Heart right ventricle (tissue), 16 donors: ENCODE measurements around the gene CHSY1. TPM values are rescaled to one million over a fixed set of nuclear protein-coding genes. Genes with fewer than 3 reads are reported as not detected.
A peak's percentile ranks its signal among the peaks of the same experiment; 100 is the strongest.

Experiments used
- ATAC-seq, 8 donors: fragments of 200-7000 bp; cut with Tn5 transposase; one replicate each; pipeline ENCODE4 v1.9.1; 2020; ENCODE audit warnings: mild to moderate bottlenecking in 8 of 8, moderate library complexity in 8 of 8, moderate number of reproducible peaks in 1 of 8
- DNase-seq, 2 donors: peaks; one replicate each; pipeline ENCODE4 v3.0.0-alpha.2; 2020
- H3K27ac ChIP-seq, 10 donors: fragments of 200-600 bp; sonication (generic) in 2 of 10; one replicate each; pipeline versions ENCODE4 v1.5.0 to v1.8.0; 2020 to 2022; ENCODE audit warnings: mild to moderate bottlenecking in 3 of 10
- H3K27me3 ChIP-seq, 7 donors: fragments of 200-600 bp; one replicate each; pipeline ENCODE4 v1.8.0; 2021 to 2022; ENCODE audit warnings: mild to moderate bottlenecking in 2 of 7
- H3K36me3 ChIP-seq, 9 donors: fragments of 200-600 bp; sonication (generic) in 1 of 9; one replicate each; pipeline versions ENCODE4 v1.5.0 to v1.8.0; 2020 to 2022; ENCODE audit warnings: mild to moderate bottlenecking in 2 of 9
- H3K4me1 ChIP-seq, 9 donors: fragments of 200-600 bp; sonication (generic) in 1 of 9; one replicate each; pipeline versions ENCODE4 v1.5.0 to v1.8.0; 2020 to 2022; ENCODE audit warnings: mild to moderate bottlenecking in 4 of 9
- H3K4me3 ChIP-seq, 10 donors: fragments of 200-600 bp; sonication (generic) in 2 of 10; one replicate each; pipeline versions ENCODE4 v1.5.0 to v1.8.0; 2020 to 2022; ENCODE audit warnings: mild to moderate bottlenecking in 7 of 10, moderate library complexity in 2 of 10
- H3K9me3 ChIP-seq, 11 donors: fragments of 200-600 bp in 10 of 11; sonication (generic) in 2 of 11; one replicate each; pipeline versions ENCODE4 v1.5.0 to v1.8.0; 2013 to 2022; ENCODE audit warnings: mild to moderate bottlenecking in 2 of 11, control low read depth in 1 of 11, moderate library complexity in 1 of 11
- WGBS, 2 donors: extraction: QIAGEN DNeasy Blood & Tissue Kit; methylation state at CpG; one replicate each; pipeline ENCODE4 v1.1.7; 2013; ENCODE audit warnings: inconsistent platforms in 1 of 2; 5-methylcytosine and 5-hydroxymethylcytosine counted together
- intact Hi-C, 10 donors: fragments of 100-400 bp; cut with DNase I; formaldehyde crosslinking; loops; one replicate each; pipeline versions ENCODE4 v1.11.1 to v1.14.2; 2022
- polyA plus RNA-seq, 2 donors: library from polyadenylated mRNA; stranded (reverse); fragments of 200-250 nt; gene quantifications; one replicate each; pipeline ENCODE4 v1.2.3, GENCODE V29; 2013
- total RNA-seq, 10 donors: library from RNA; stranded (reverse); fragmentation: NEBNext Ultra II Directional in 3 of 10; extraction: Animal tissue kit (Norgen Biotek cat#: 25700) in 3 of 10; gene quantifications; one replicate each; pipeline versions ENCODE4 v1.2.1 to v1.2.4, GENCODE V29; 2021 to 2023
- TF ChIP-seq, protein P1 (sequence below), 9 donors: fragments of 200-600 bp; sonication (generic) in 2 of 9; IDR thresholded peaks; one replicate each; pipeline versions ENCODE4 v1.5.0 to v1.8.0; 2021 to 2022; ENCODE audit warnings: antibody characterized with exemption in 9 of 9, mild to moderate bottlenecking in 5 of 9, moderate library complexity in 1 of 9
- donor health status: Arrhythmogenic right ventricular cardiomyopathy.
- donor health status: ischemic (EF 13 %, LVEDD 7.1; RV severe dilation, severe dysfunction).
- donor health status: healthy with polysubstance abuse.
- donor health status: DM: no; HTN: yes; CAD: no.
- donor health status: DM: no; HTN: no; CAD: no.
- donor health status: ischemic (EF 25% LVEDD 6.9; RV normal size, moderate dysfunction).
- donor health status: ischemic (EF 25% LVEDD 5.7; RV mildly dilated, moderate dysfunction).
- donor health status: healthy.
- donor health status: DM: yes; HTN: yes; CAD: no.
- donor health status: Ischemic cardiomyopathy.
- donor health status: ischemic (EF 35%, LVEDD 5.7; RV mildly dilated, moderate dysfunction).
- donor health status: nonischemic (EF 11% LVEDD 7.7; RV severe dilation, severe dysfunction).
- donor health status: DM: yes; HTN: yes; CAD: no.
- donor health status: PGD.
- donor health status: ischemic (EF 29% LVEDD 5.4; RV normal size, mild dysfunction).
- donor health status: nonischemic (EF 23%, LVEDD 6.1; RV moderate dilation, normal function).

The CHSY1 gene
- total and polyA plus RNA-seq, 12 donors: 6.9 to 35.1 (median 14.6) TPM

GRCh38 chr15:101203029-101203573, 48.7 kb downstream of the CHSY1 start:
- Histone ChIP-seq H3K9me3 (no peaks in the 10 kb centered on the region), H3K36me3 (no peaks in the 10 kb centered on the region), H3K27me3 (no peaks in the 10 kb centered on the region), H3K4me1 (peaks cover 4 to 97% (median 58%) of the 10 kb centered on the region in 9 donors), H3K27ac (peak overlapping the region in 1 of 10 donors; percentile 12), H3K4me3 (no peak overlapping the region)
- 91% methylated on average over 4 of the region's 4 CpGs for WGBS, 2 donors
- TF ChIP-seq, protein P1, sequence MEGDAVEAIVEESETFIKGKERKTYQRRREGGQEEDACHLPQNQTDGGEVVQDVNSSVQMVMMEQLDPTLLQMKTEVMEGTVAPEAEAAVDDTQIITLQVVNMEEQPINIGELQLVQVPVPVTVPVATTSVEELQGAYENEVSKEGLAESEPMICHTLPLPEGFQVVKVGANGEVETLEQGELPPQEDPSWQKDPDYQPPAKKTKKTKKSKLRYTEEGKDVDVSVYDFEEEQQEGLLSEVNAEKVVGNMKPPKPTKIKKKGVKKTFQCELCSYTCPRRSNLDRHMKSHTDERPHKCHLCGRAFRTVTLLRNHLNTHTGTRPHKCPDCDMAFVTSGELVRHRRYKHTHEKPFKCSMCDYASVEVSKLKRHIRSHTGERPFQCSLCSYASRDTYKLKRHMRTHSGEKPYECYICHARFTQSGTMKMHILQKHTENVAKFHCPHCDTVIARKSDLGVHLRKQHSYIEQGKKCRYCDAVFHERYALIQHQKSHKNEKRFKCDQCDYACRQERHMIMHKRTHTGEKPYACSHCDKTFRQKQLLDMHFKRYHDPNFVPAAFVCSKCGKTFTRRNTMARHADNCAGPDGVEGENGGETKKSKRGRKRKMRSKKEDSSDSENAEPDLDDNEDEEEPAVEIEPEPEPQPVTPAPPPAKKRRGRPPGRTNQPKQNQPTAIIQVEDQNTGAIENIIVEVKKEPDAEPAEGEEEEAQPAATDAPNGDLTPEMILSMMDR (IDR thresholded peaks at IDR 0.05): no peak
- no peak for DNase-seq
- ATAC-seq: no peak
- intact Hi-C loops: loop anchor here in 2 of 10 donors (5.0 kb wide), 2 partner anchors 39 to 49 kb away; partner anchors contain the start of gene CHSY1 (in 1 of the 2)

- intact Hi-C loops: loop anchor here in 2 of 10 donors (5.0 kb wide), 2 partner anchors 41 to 51 kb away; partner anchors contain the start of gene CHSY1 (in 1 of the 2)
- no peak overlapping the region for H3K4me3 ChIP-seq
- DNase-seq: peak; percentile 84 to 91
- no peaks in the 10 kb centered on the region for H3K27me3 ChIP-seq
- H3K9me3 ChIP-seq: no peaks in the 10 kb centered on the region
- peak overlapping the region; percentile 1 to 85 (median 48) for H3K27ac ChIP-seq
- TF ChIP-seq, protein P1 (IDR thresholded peaks at IDR 0.05): no peak
- WGBS, 2 donors: 26 to 32% methylated on average over 5 of the region's 5 CpGs
- H3K36me3 ChIP-seq: no peaks in the 10 kb centered on the region
- peak; percentile 89 to 96 (median 94) for ATAC-seq
- peaks cover 4 to 88% (median 52%) of the 10 kb centered on the region in 9 donors for H3K4me1 ChIP-seq
Measured at GRCh38 chr15:101201411-101202174, 50.3 kb downstream of the CHSY1 start.

GRCh38 chr15:101200181-101200580, 51.7 kb downstream of the CHSY1 start:
- DNase-seq (no peak), ATAC-seq (no peak)
- no peaks in the 10 kb centered on the region for H3K27me3 ChIP-seq
- peak overlapping the region in 8 of 10 donors; percentile 11 to 85 (median 52) for H3K27ac ChIP-seq
- intact Hi-C loops: loop anchor here in 2 of 10 donors (5.0 kb wide), 2 partner anchors 42 to 52 kb away; partner anchors contain the start of gene CHSY1 (in 1 of the 2)
- TF ChIP-seq, protein P1 (IDR thresholded peaks at IDR 0.05): no peak
- no peaks in the 10 kb centered on the region for H3K36me3 ChIP-seq
- 75 to 86% methylated on average over 9 of the region's 9 CpGs for WGBS, 2 donors
- H3K4me3 ChIP-seq: no peak overlapping the region
- H3K4me1 ChIP-seq: peaks cover 4 to 88% (median 46%) of the 10 kb centered on the region in 9 donors
- H3K9me3 ChIP-seq: no peaks in the 10 kb centered on the region

DNA sequence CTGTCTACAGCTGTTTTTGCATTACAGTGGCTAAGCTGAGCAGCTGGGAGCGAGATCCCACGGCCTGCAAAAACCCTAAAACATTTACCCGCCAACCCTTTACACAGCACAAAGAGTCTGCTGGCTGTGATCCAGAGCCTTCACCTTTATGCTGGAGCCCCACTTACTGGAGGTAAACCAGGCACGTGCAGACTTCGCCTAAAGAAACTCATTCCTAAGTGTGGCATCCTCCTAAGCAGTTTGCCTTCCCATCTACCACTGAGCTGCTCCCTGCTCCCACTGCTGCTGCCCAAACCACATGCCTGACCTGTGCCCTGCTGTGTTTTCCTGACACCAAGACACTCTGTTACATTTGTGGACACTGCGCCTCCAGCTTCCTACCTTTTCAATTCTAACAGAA, 53.0 kb downstream of the CHSY1 start:
- Histone ChIP-seq H3K4me3 (no peak overlapping the region), H3K27me3 (no peaks in the 10 kb centered on the region), H3K27ac (peak overlapping the region in 8 of 10 donors; percentile 17 to 85 (median 49)), H3K36me3 (no peaks in the 10 kb centered on the region), H3K4me1 (peaks cover 4 to 88% (median 55%) of the 10 kb centered on the region in 9 donors), H3K9me3 (no peaks in the 10 kb centered on the region)
- no peak for ATAC-seq
- intact Hi-C loops: loop anchor here in 2 of 10 donors (10.0 kb wide), 2 partner anchors 46 to 174 kb away; no protein-coding TSS in a partner anchor
- no peak for DNase-seq
- TF ChIP-seq, protein P1 (IDR thresholded peaks at IDR 0.05): no peak
- 77 to 84% methylated on average over 6 of the region's 6 CpGs for WGBS, 2 donors
